Mesenchymal stem cell (in vitro differentiated cells and primary cell): ENCODE results near the gene ARHGAP20.
"Not testable (repeated sequence)": the region's sequence is repeated elsewhere in the genome, so short reads cannot be mapped to it uniquely, and the experiment has no call there.

Experiments used
- DNase-seq: peaks from one replicate; pipeline ENCODE4 v3.0.0-alpha.2; 2013
- H2AFZ ChIP-seq: one replicate; pipeline ENCODE4 v1.6.1; 2013; ENCODE audit warnings: low read depth, mild to moderate bottlenecking, control low read depth, inconsistent platforms, low read length, moderate library complexity
- H2AK5ac ChIP-seq: 2 replicates; pipeline ENCODE4 v1.6.1; 2013; ENCODE audit warnings: low read length, moderate library complexity, mild to moderate bottlenecking, inconsistent platforms; ENCODE audit not compliant: severe bottlenecking
- H2BK120ac ChIP-seq: one replicate; pipeline ENCODE4 v1.6.1; 2013; ENCODE audit warnings: low read depth, mild to moderate bottlenecking, inconsistent platforms, low read length, moderate library complexity
- H2BK12ac ChIP-seq, 2 experiments: one replicate each; pipeline ENCODE4 v1.6.1; 2013; ENCODE audit warnings: inconsistent platforms in 2 of 2, low read length in 2 of 2, mild to moderate bottlenecking in 2 of 2, moderate library complexity in 2 of 2, control low read depth in 1 of 2
- H2BK15ac ChIP-seq: one replicate; pipeline ENCODE4 v1.6.1; 2013; ENCODE audit warnings: mild to moderate bottlenecking, low read depth, inconsistent platforms; ENCODE audit not compliant: poor library complexity, severe bottlenecking
- H2BK5ac ChIP-seq: 2 replicates; pipeline ENCODE4 v1.6.1; 2013; ENCODE audit warnings: low read depth, mild to moderate bottlenecking, low read length, control low read depth, inconsistent platforms; ENCODE audit not compliant: poor library complexity, severe bottlenecking
- H3K14ac ChIP-seq, 2 experiments: one replicate each; pipeline ENCODE4 v1.6.1; 2013; ENCODE audit warnings: inconsistent platforms in 2 of 2, low read length in 2 of 2, control low read depth in 1 of 2, mild to moderate bottlenecking in 1 of 2, moderate library complexity in 1 of 2
- H3K18ac ChIP-seq, 2 experiments: one replicate each; pipeline ENCODE4 v1.6.1; 2013; ENCODE audit warnings: inconsistent platforms in 2 of 2, low read length in 2 of 2, control low read depth in 1 of 2, low read depth in 1 of 2, mild to moderate bottlenecking in 1 of 2
- H3K23ac ChIP-seq, 2 experiments: one replicate each; pipeline ENCODE4 v1.6.1; 2013; ENCODE audit warnings: inconsistent platforms in 2 of 2, low read length in 2 of 2, mild to moderate bottlenecking in 2 of 2, moderate library complexity in 2 of 2, control low read depth in 1 of 2
- H3K27ac ChIP-seq: 2 replicates; pipeline ENCODE4 v1.5.1; 2013; ENCODE audit warnings: mild to moderate bottlenecking, moderate library complexity, low read length, control low read depth, inconsistent platforms; ENCODE audit not compliant: poor library complexity, severe bottlenecking
- H3K27me3 ChIP-seq, 2 experiments: 2 replicates each; pipeline versions ENCODE4 v1.6.1 to v1.7.0; 2013; ENCODE audit warnings: low read length in 2 of 2, mild to moderate bottlenecking in 2 of 2, moderate library complexity in 2 of 2, control low read depth in 1 of 2, inconsistent platforms in 1 of 2; ENCODE audit not compliant: control insufficient read depth in 1 of 2, insufficient read depth in 1 of 2
- H3K36me3 ChIP-seq, 2 experiments: 2 replicates each; pipeline versions ENCODE4 v1.6.1 to v1.7.0; 2013; ENCODE audit warnings: low read length in 2 of 2, control low read depth in 1 of 2, inconsistent platforms in 1 of 2, low read depth in 1 of 2, mild to moderate bottlenecking in 1 of 2; ENCODE audit not compliant: insufficient read depth in 2 of 2, control insufficient read depth in 1 of 2
- H3K4ac ChIP-seq, 2 experiments: one replicate each; pipeline ENCODE4 v1.6.1; 2013; ENCODE audit warnings: inconsistent platforms in 2 of 2, low read length in 2 of 2, mild to moderate bottlenecking in 2 of 2, moderate library complexity in 2 of 2, control low read depth in 1 of 2, low read depth in 1 of 2
- H3K4me1 ChIP-seq: 2 replicates; pipeline ENCODE4 v1.6.1; 2013; ENCODE audit warnings: low read depth, low read length, control low read depth; ENCODE audit not compliant: control insufficient read depth, insufficient read depth
- H3K4me2 ChIP-seq: 2 replicates; pipeline ENCODE4 v1.6.1; 2013; ENCODE audit warnings: low read length, mild to moderate bottlenecking, inconsistent platforms; ENCODE audit not compliant: poor library complexity, severe bottlenecking
- H3K4me3 ChIP-seq, 2 experiments: 2 replicates each; pipeline versions ENCODE4 v1.5.1 to v1.7.0; 2013; ENCODE audit warnings: low read length in 2 of 2, mild to moderate bottlenecking in 2 of 2, control low read depth in 1 of 2, low read depth in 1 of 2; ENCODE audit not compliant: insufficient read depth in 1 of 2
- H3K79me1 ChIP-seq: replicated peaks from 2 replicates; pipeline ENCODE4 v1.6.1; 2013; ENCODE audit warnings: mild to moderate bottlenecking, control low read depth, low read length, inconsistent platforms; ENCODE audit not compliant: poor library complexity, severe bottlenecking
- H3K9ac ChIP-seq: 2 replicates; pipeline ENCODE4 v1.7.0; 2013; ENCODE audit warnings: mild to moderate bottlenecking, low read length, moderate library complexity
- H3K9me3 ChIP-seq: 2 replicates; pipeline ENCODE4 v1.7.0; 2013; ENCODE audit warnings: mild to moderate bottlenecking, low read length; ENCODE audit not compliant: control insufficient read depth
- H4K8ac ChIP-seq: one replicate; pipeline ENCODE4 v1.6.1; 2013; ENCODE audit warnings: inconsistent platforms, mild to moderate bottlenecking, low read length, moderate library complexity
- H4K91ac ChIP-seq: one replicate; pipeline ENCODE4 v1.6.1; 2013; ENCODE audit warnings: mild to moderate bottlenecking, low read length, inconsistent platforms
- WGBS: methylation state at CpG from one replicate; pipeline ENCODE4 v1.1.7; 2013; ENCODE audit warnings: mixed read lengths; 5-methylcytosine and 5-hydroxymethylcytosine counted together

The ARHGAP20 gene

DNA sequence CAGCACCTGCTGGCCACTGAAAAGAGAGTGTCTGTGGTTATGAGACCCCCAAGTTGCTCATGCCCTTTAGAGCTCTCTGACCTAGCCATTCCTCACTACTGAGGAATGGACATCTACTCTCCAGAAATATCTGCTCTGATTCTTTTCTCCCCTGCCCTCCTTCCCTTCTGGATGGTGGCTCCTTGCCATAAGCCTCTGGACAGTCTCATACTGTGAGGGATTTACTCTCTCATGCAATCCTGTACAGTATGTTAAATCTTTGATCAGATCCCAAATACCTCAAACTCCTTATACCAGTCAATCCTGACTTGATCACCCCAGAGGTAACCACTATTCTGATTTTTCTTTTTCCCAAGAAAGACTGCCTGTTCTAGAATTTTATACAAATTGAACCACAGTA, 80.7 kb downstream of the ARHGAP20 start:
- Histone ChIP-seq H3K27ac (no peak overlapping the region), H2BK120ac (no peak overlapping the region), H3K4me2 (no peak overlapping the region), H3K9ac (no peak overlapping the region), H3K4ac (no peak overlapping the region), H3K4me3 (no peak overlapping the region), H3K23ac (no peak overlapping the region), H2BK15ac (no peak overlapping the region), H2AFZ (no peak overlapping the region), H3K27me3 (no peaks in the 10 kb centered on the region), H3K4me1 (no peaks in the 10 kb centered on the region), H2BK5ac (no peak overlapping the region), H3K18ac (no peak overlapping the region), H3K9me3 (no peaks in the 10 kb centered on the region), H2AK5ac (no peak overlapping the region), H3K36me3 (peaks cover 0 to 20% of the 10 kb centered on the region in 2 experiments), H3K79me1 (no peaks in the 10 kb centered on the region), H2BK12ac (no peak overlapping the region), H4K91ac (no peak overlapping the region), H3K14ac (no peak overlapping the region), H4K8ac (no peak overlapping the region)
- DNase-seq: no peak

DNA sequence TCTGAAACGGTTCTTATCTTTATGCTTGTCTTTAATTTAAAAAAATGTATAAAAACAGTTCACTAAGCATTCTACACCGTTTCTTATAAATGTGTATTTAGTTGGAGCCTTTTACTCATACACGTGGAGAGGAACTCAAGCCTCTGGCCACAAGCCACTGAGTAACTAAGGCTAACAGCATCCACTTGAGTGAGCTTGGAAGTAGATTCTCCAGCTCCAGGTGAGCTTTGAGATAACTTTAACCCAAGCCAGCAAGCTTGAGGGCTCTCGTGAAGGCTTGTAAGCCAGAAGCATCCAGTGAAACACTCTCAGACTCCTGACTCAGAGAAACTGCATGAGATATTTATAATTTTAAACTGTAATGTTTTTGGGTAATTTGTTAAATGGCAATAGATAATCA, 82.6 kb downstream of the ARHGAP20 start:
- H2BK15ac ChIP-seq: no peak overlapping the region
- H3K4me1 ChIP-seq: no peaks in the 10 kb centered on the region
- DNase-seq: no peak
- H2AFZ ChIP-seq: no peak overlapping the region
- H2BK12ac ChIP-seq: no peak overlapping the region
- H3K4me3 ChIP-seq: no peak overlapping the region
- no peak overlapping the region for H3K18ac ChIP-seq
- H4K91ac ChIP-seq: no peak overlapping the region
- H4K8ac ChIP-seq: no peak overlapping the region
- no peak overlapping the region for H3K27ac ChIP-seq
- no peak overlapping the region for H3K4me2 ChIP-seq
- H3K9ac ChIP-seq: no peak overlapping the region
- WGBS: 93% methylated on average over 3 of the region's 4 CpGs
- no peak overlapping the region for H3K23ac ChIP-seq
- H3K14ac ChIP-seq: no peak overlapping the region
- no peak overlapping the region for H2BK5ac ChIP-seq
- H2AK5ac ChIP-seq: no peak overlapping the region
- H3K4ac ChIP-seq: no peak overlapping the region
- no peaks in the 10 kb centered on the region for H3K79me1 ChIP-seq
- H2BK120ac ChIP-seq: no peak overlapping the region
- H3K36me3 ChIP-seq: peaks cover 0 to 26% of the 10 kb centered on the region in 2 experiments
- H3K9me3 ChIP-seq: no peaks in the 10 kb centered on the region
- H3K27me3 ChIP-seq: no peaks in the 10 kb centered on the region

DNA sequence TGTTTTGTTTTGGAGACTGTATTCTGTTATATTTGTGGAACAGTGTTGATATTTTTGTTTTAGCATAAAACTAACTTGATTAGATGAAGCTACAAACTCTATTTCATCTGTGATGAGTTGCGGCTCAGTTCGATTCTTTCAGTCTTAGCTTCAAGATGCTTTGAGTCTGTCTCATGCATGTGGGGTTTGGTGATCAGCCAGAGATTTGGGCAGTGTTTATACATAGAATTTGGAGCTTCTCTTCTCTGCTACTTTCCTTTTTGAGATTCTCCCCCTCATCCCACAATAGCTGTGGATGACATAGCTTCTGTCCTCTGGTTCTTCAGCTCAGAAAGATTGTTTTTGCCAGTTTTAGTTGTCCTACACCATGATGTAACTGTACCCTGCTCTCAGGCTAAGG, 90.4 kb downstream of the ARHGAP20 start:
- Histone ChIP-seq H3K79me1 (no peaks in the 10 kb centered on the region), H3K4ac (no peak overlapping the region), H2BK15ac (no peak overlapping the region), H4K8ac (no peak overlapping the region), H3K4me3 (no peak overlapping the region), H3K27ac (no peak overlapping the region), H3K4me1 (no peaks in the 10 kb centered on the region), H2AFZ (no peak overlapping the region), H4K91ac (no peak overlapping the region), H3K18ac (no peak overlapping the region), H2AK5ac (no peak overlapping the region), H3K14ac (no peak overlapping the region), H3K27me3 (no peaks in the 10 kb centered on the region), H2BK12ac (no peak overlapping the region), H3K23ac (no peak overlapping the region), H3K36me3 (peaks cover 0 to 48% of the 10 kb centered on the region in 2 experiments), H3K9me3 (peaks cover 5% of the 10 kb centered on the region), H2BK120ac (no peak overlapping the region), H2BK5ac (no peak overlapping the region), H3K4me2 (no peak overlapping the region), H3K9ac (no peak overlapping the region)
- no CpG with 5 or more reads among the region's 2 CpGs for WGBS
- DNase-seq: no peak

DNA sequence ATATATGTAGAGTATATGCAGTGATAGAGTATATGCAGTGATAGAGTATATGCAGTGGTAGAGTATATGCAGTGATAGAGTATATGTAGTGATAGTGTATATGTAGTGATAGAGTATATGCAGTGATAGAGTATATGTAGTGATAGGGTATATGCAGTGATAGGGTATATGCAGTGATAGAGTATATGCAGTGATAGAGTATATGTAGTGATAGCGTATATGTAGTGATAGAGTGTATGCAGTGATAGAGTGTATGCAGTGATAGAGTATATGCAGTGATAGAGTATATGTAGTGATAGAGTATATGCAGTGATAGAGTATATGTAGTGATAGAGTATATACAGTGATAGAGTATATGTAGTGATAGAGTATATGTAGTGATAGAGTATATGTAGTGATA, 92.9 kb downstream of the ARHGAP20 start:
- H3K4me3 ChIP-seq, H3K27ac ChIP-seq, H3K18ac ChIP-seq, DNase-seq, H3K79me1 ChIP-seq, H4K8ac ChIP-seq, H3K23ac ChIP-seq, H3K9me3 ChIP-seq, H2BK12ac ChIP-seq, H2AFZ ChIP-seq, H3K4me2 ChIP-seq, H3K27me3 ChIP-seq, H3K4me1 ChIP-seq, H2AK5ac ChIP-seq, H3K4ac ChIP-seq, H2BK5ac ChIP-seq, H4K91ac ChIP-seq, H3K9ac ChIP-seq, H2BK120ac ChIP-seq, H2BK15ac ChIP-seq, H3K14ac ChIP-seq: not testable (repeated sequence)
- WGBS: 95% methylated on average over 1 of the region's 1 CpG
- H3K36me3 ChIP-seq: peaks cover 0 to 56% of the 10 kb centered on the region in 2 experiments
